Measurements from ENCODE around the gene ENC1. TPM values are rescaled to one million over a fixed set of nuclear protein-coding genes. Genes with fewer than 3 reads are reported as not detected.

The ENC1 gene
- total RNA-seq, 2 experiments from 2014 or later = 12.1 to 25.9 TPM

DNA sequence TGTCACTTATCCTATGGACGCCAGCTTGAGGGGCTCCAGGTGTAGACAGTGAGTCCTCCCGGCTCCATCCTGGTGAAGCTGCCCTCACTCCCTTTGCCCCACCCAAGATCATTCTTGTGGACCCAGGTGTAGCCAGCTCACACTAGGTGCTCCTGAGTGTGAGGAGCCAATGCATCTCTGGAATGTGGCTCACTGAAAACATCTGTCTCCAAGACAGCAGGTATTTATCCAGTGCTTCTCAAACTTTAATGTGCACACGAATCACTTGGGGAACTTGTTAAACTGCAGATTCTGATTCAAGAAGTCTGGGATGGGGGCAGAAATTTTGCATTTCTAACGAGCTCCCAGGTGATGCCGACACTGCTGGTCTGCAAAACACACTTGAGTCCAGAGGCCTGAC lies 13.5 kb upstream of the ENC1 start:
- Histone ChIP-seq H3K27ac (ENCODE audit: low read depth, low read length, poor library complexity, severe bottlenecking) (no peak overlapping the region), H2AFZ (ENCODE audit: low read length) (no peak overlapping the region), H3K9me2 (ENCODE audit: insufficient read depth, low read length) (no peaks in the 10 kb centered on the region), H3K9me3 (ENCODE audit: low read length) (no peaks in the 10 kb centered on the region), H4K20me1 (ENCODE audit: insufficient read depth, low read length) (no peaks in the 10 kb centered on the region), H3K4me2 (ENCODE audit: low read length) (no peak overlapping the region), H3K36me3 (ENCODE audit: insufficient read depth, low read length) (no peaks in the 10 kb centered on the region), H3K4me3 (ENCODE audit: low read depth, low read length, poor library complexity, severe bottlenecking) (no peak overlapping the region), H3K4me1 (ENCODE audit: insufficient read depth, low read length, poor library complexity, severe bottlenecking) (no peaks in the 10 kb centered on the region), H3K79me2 (ENCODE audit: insufficient read depth, low read depth, low read length) (no peaks in the 10 kb centered on the region)
- ChIA-PET CTCF (ENCODE audit: unreplicated experiment) (no interaction called here), POLR2A (no interaction called here)
- BruUV-seq (replicated peaks) = no TSS peak
- no peak for TF ChIP-seq EZH2phosphoT487 (IDR thresholded peaks at IDR 0.05; ENCODE audit: borderline replicate concordance, low read depth, low read length)
- TF ChIP-seq, protein P1, sequence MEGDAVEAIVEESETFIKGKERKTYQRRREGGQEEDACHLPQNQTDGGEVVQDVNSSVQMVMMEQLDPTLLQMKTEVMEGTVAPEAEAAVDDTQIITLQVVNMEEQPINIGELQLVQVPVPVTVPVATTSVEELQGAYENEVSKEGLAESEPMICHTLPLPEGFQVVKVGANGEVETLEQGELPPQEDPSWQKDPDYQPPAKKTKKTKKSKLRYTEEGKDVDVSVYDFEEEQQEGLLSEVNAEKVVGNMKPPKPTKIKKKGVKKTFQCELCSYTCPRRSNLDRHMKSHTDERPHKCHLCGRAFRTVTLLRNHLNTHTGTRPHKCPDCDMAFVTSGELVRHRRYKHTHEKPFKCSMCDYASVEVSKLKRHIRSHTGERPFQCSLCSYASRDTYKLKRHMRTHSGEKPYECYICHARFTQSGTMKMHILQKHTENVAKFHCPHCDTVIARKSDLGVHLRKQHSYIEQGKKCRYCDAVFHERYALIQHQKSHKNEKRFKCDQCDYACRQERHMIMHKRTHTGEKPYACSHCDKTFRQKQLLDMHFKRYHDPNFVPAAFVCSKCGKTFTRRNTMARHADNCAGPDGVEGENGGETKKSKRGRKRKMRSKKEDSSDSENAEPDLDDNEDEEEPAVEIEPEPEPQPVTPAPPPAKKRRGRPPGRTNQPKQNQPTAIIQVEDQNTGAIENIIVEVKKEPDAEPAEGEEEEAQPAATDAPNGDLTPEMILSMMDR (conservative IDR thresholded peaks at IDR 0.05; ENCODE audit: low read length) = no peak
- intact Hi-C loops (cut with micrococcal nuclease; ENCODE audit: unreplicated experiment) = no loop called here
- DNase-seq (ENCODE audit: low spot score) = no peak

DNA sequence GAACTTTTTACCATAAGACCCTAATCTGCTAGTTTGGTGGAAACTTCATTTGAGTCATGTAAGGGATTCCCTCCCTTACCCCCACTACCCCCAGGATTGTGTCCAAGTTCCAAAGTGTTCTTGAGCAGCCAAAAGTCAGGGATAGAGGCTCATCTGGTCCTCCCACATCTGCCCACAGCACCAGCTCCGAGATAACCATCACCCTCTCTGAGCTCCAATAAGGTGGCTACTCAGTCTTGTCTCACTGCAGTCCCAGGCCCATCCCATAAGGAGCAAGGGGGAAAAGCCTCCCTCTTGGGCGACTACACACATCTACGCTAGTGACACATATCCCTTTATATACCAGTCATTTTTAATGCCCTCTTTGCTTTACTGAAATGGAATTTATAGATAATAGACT lies 12.0 kb upstream of the ENC1 start:
- Histone ChIP-seq H3K4me1 (ENCODE audit: insufficient read depth, low read length, poor library complexity, severe bottlenecking) (no peaks in the 10 kb centered on the region), H3K79me2 (ENCODE audit: insufficient read depth, low read depth, low read length) (no peaks in the 10 kb centered on the region), H3K9me3 (ENCODE audit: low read length) (no peaks in the 10 kb centered on the region), H3K4me3 (ENCODE audit: low read depth, low read length, poor library complexity, severe bottlenecking) (no peak overlapping the region), H3K4me2 (ENCODE audit: low read length) (no peak overlapping the region), H2AFZ (ENCODE audit: low read length) (no peak overlapping the region), H3K9me2 (ENCODE audit: insufficient read depth, low read length) (no peaks in the 10 kb centered on the region), H3K36me3 (ENCODE audit: insufficient read depth, low read length) (no peaks in the 10 kb centered on the region), H3K27ac (ENCODE audit: low read depth, low read length, poor library complexity, severe bottlenecking) (no peak overlapping the region), H4K20me1 (ENCODE audit: insufficient read depth, low read length) (no peaks in the 10 kb centered on the region)
- ChIA-PET POLR2A (no interaction called here), CTCF (ENCODE audit: unreplicated experiment) (no interaction called here)
- no peak for DNase-seq (ENCODE audit: low spot score)
- intact Hi-C loops (cut with micrococcal nuclease; ENCODE audit: unreplicated experiment) = no loop called here
- TF ChIP-seq, protein P1 (conservative IDR thresholded peaks at IDR 0.05; ENCODE audit: low read length) = no peak
- TF ChIP-seq EZH2phosphoT487 (IDR thresholded peaks at IDR 0.05; ENCODE audit: borderline replicate concordance, low read depth, low read length) = no peak
- BruUV-seq (replicated peaks) = no TSS peak

DNA sequence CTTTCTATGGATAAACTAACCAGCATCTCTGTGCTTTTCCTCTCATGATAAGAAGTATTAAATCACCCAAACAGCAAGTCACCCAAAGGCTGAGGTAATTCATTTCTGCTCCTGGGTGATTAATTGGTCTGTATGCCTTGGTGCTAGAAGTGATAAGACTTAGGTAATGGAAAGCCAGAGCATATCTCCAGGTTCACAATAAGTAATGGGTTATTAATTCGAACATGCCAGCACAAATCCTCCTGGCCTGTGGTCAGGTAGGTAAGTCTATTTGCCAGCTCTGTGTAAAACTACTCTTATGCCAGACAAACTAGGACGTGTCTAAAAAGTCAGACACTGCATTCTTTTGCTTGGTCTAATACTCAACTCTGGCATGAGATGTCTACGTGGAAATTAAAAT lies 11.2 kb upstream of the ENC1 start:
- ChIA-PET POLR2A (interaction anchor here (0.6 kb wide), 1 partner anchor 749 kb away, joined by 3 read pairs; no protein-coding TSS in a partner anchor), CTCF (ENCODE audit: unreplicated experiment) (no interaction called here)
- H3K9me3 ChIP-seq (ENCODE audit: low read length) = no peaks in the 10 kb centered on the region
- H3K9me2 ChIP-seq (ENCODE audit: insufficient read depth, low read length) = no peaks in the 10 kb centered on the region
- H3K79me2 ChIP-seq (ENCODE audit: insufficient read depth, low read depth, low read length) = no peaks in the 10 kb centered on the region
- H3K27ac ChIP-seq (ENCODE audit: low read depth, low read length, poor library complexity, severe bottlenecking) = no peak overlapping the region
- no TSS peak for BruUV-seq (replicated peaks)
- H2AFZ ChIP-seq (ENCODE audit: low read length) = no peak overlapping the region
- H4K20me1 ChIP-seq (ENCODE audit: insufficient read depth, low read length) = no peaks in the 10 kb centered on the region
- no peak overlapping the region for H3K4me2 ChIP-seq (ENCODE audit: low read length)
- DNase-seq (ENCODE audit: low spot score) = no peak
- H3K4me1 ChIP-seq (ENCODE audit: insufficient read depth, low read length, poor library complexity, severe bottlenecking) = no peaks in the 10 kb centered on the region
- intact Hi-C loops (cut with micrococcal nuclease; ENCODE audit: unreplicated experiment) = no loop called here
- no peak overlapping the region for H3K4me3 ChIP-seq (ENCODE audit: low read depth, low read length, poor library complexity, severe bottlenecking)
- TF ChIP-seq EZH2phosphoT487 (IDR thresholded peaks at IDR 0.05; ENCODE audit: borderline replicate concordance, low read depth, low read length) = no peak
- TF ChIP-seq, protein P1 (conservative IDR thresholded peaks at IDR 0.05; ENCODE audit: low read length) = no peak
- H3K36me3 ChIP-seq (ENCODE audit: insufficient read depth, low read length) = no peaks in the 10 kb centered on the region
